Stimulated activated CD4-positive, alpha-beta T cell treated with anti-CD3 and anti-CD28 coated beads, Interleukin-2, amount 100 ng/mL, for 48 hours (primary cell): ENCODE data around the gene CSTF1.
"Not testable (repeated sequence)": the region's sequence is repeated elsewhere in the genome, so short reads cannot be mapped to it uniquely, and the experiment has no call there.

Experiments
- DNase-seq, 2 donors: peaks; one replicate each; pipeline ENCODE4 v3.0.0-alpha.2; 2020

Gene CSTF1

GRCh38 chr20:56411287-56411686 is 18.8 kb downstream of the CSTF1 start:
- not testable (repeated sequence) for DNase-seq

DNA sequence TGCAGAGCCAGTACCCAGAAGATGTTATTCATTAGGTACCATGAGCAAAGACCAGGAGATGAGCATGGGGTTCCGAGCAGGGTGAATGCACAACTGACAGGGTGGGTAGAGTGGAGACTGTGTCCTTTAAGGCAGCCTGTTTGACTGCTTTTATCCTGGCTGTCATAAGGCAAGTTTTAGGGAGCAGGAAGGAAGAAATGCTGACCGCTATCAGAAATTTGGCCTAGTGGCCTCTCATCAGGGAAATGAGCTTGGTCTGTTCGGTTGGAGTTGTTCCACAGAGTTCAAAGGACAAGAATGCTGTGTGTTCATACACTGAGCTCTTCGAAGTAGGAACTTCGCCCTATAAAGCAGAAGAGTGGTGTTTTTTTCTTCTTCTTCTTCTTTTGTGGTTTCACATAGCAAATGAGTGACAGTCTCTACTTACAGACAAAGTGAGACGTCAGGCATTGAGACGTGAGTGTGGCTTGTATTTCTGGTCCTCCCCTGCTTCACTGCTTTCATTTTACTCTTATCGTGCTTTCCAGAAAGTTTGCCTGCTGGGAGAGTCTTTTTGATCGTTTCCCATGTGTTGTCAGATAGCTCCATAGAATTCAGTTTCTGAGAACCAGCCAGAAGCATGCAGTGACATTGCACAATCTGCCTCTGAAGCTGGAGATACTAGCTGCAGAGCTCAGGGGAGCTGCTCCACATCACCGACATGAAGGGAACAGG is 19.5 kb downstream of the CSTF1 start, which contains the start of gene CASS4:
CASS4 (plus strand) TSS at position 502 of the 714 bp plus-strand sequence; CDS start at position 701, 199 bp downstream.
- no peak for DNase-seq

- DNase-seq = no peak
These were observed 20.0 kb downstream of the CSTF1 start for GRCh38 chr20:56412473-56412790.

DNA sequence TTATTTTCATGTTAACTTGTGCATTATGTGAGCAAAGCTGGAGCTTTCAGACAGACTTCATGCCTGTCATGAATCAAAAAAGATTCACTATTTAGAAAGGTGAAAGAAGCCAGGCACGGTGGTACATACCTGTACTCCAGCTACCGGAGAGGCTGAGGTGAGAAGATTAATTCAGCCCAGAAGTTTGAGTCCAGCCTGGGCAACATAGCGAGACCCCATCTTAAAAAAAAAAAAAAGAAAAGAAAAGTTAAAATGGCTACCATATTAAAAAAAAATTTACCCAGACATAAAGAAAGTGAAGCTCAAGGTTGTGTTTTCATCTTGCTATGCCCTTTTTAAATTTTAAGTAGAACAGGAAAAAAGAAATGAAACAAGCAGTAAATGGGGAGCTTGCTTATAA is 20.5 kb downstream of the CSTF1 start:
- no peak for DNase-seq

- DNase-seq = peak in 1 of 2 donors; percentile 51
These were observed 22.7 kb downstream of the CSTF1 start for GRCh38 chr20:56414842-56415765.

DNA sequence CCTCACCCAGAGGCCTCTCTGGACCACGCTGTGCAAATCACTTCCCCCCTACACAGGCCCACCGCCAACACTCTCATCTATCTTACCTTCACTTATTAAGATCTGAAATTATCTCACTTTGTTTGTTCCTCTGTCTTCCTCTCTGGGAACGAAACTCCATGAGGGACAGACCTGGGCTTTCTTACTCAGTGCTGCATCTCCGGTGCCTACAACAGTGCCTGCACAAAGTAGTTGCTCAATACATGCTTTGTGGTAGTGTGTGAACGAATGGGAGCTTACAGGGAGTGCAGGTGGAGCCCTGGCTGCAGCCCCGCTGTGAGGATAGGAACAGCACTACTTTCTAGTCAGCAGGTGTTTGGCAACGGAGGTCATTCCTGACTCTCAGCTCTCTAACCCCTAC is 25.0 kb downstream of the CSTF1 start:
- no peak for DNase-seq

DNA sequence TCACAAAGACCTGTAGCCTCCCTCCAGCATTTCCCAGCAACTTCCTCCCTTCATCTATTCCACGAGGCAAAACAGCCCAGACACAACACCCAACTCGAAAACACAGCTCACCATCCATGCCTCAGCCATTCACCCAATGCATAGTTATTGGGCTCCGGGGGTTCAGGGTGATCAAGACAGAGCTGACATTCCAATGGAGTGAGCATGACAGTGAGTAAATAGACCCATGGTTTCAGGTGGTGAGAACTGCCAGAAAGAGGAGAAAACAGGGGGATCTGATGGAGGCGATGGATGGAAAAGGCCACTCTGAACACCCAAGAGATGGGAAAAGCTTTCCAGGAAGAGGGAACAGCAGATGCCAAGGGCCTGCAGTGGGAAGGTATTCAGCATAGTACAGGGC is 25.5 kb downstream of the CSTF1 start:
- DNase-seq = no peak

DNA sequence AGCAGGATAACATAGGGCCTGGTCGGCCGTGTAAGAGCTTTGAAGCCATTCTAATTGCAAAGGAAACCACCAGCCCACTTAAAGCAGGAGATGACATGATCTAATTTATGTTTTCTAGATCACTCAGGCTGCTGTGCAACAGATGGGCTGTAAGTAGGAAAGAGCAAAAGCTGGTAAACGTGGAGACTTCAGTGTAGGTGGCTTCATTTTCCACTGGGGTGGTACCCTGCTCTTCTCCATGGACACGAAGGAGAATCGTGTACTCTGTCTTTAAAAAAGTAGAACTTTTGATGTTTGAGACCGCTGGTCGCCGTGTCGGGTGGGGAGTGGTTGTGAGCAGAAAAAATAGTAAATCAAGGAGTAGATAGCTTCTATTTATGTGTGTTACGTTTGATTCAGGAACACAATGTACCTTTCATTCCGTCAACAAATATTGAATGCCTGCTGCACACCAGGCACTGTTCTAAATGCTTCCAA is 26.0 kb downstream of the CSTF1 start:
- DNase-seq = no peak

GRCh38 chr20:56420028-56420427 is 27.6 kb downstream of the CSTF1 start:
- no peak for DNase-seq

DNA sequence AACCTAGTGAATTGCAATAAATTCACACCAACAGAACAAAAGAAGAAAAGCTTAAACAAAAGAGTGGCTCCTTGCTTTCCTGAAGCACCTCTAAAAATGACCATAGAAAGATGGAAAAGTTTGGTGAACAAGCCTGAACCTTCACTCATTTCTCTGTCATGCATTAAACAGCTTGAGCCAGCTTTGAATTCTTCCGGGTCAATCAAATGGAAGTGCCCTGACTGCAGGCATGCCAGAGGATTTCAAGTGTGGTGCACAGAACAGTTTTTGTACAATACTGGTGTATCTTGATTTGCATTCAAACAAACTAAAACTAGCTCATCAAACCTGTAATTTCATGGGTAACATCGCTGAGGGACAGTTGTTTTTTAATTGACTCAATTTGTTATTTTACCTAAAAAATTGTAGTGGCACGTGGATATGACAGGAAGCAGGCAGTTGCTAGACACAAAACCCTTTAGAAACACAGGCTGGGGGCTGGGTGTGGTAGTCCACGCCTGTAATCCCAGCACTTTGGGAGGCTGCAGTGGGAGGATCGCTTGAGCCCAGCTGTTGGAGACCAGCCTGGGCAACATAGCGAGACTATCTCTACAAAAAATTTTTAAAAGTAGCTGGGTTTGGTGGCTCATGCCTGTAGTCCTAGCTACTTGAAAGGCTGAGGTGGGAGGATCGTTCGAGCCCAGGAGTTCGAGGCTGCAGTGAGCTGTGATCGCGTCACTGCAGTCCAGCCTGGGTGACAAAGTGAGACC is 28.7 kb downstream of the CSTF1 start:
- DNase-seq = no peak

DNA sequence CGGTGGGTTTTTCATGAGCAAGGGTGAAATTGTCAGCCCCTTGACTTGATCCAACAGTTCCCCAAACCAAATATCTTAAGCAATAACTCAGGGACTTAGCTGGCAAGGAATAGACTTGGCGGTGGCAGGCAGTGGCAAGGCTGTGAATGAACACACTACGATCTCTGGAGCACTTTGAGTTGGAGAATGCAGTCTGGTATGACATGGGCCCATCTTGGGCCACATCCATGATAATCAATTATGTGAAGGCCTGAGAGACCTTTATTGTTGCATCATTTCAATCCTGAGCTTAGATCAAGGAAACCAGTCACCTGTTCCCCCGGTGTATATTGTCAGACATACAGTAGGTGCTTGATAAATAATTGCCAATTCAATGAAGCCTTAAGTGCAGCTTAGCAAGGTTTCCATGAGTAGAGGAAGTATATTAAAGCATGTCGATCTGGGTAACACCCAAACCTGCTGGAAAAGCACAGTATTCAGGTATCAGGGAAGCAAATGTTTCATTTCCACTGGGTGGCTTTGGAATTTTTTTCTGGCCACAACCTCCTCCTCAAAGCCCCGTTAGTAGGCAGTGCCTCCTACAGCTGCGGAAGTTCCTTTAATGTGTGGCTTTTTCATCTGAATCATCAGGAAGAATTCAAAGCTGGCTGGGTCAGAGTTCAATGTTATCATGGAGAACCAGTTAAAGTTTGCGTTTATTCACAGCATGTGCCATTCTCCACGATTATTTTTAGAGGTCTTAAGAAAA is 29.8 kb downstream of the CSTF1 start:
- DNase-seq = no peak

- no peak for DNase-seq
These were observed 30.4 kb downstream of the CSTF1 start for GRCh38 chr20:56422824-56423189.

GRCh38 chr20:56423211-56423610 is 30.8 kb downstream of the CSTF1 start:
- no peak for DNase-seq

DNA sequence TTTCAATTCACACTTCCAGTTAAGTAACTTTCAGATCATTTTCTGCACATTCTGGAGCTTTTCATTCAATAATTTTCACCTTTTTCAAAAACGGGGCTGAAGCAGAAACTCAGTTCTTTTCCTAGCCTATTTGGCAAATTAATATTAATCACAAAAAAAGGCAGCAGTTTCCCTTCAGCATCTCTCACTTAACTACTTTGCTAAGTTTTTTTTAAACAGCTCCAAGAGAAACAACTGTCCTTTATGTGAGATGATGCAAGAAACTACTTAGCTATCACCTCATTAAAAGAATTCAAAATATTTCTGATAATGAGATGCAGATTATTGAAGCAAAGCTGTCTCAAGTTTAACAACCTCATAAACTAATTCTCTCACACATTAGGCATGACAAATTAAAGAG is 31.4 kb downstream of the CSTF1 start:
- no peak for DNase-seq

- no peak for DNase-seq
These were observed 32.5 kb downstream of the CSTF1 start for GRCh38 chr20:56424931-56425330.

GRCh38 chr20:56426026-56426425 is 33.6 kb downstream of the CSTF1 start:
- DNase-seq = no peak

GRCh38 chr20:56426926-56427325 is 34.5 kb downstream of the CSTF1 start:
- DNase-seq = no peak

GRCh38 chr20:56427797-56428196 is 35.4 kb downstream of the CSTF1 start:
- no peak for DNase-seq

DNA sequence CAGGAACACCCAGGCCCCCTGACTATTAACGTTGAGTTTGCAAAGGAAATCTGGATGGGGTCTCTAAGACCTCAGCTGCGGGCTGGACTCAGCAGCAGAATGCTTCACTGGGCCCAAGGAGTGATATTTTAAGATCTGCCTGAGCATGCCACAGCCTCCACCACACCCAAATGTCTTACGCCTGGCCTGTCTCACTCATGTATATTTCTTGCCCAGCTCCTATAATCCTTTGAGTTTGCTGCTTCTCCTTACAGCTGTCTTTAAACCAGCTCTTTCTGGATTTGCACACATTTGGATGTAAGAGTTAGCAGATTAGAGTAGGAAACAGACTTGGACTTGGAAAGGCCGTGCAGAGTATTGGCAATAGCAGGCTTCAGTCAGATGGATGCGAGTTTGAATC is 36.0 kb downstream of the CSTF1 start:
- no peak for DNase-seq

- DNase-seq = no peak
These were observed 36.4 kb downstream of the CSTF1 start for GRCh38 chr20:56428881-56429280.

DNA sequence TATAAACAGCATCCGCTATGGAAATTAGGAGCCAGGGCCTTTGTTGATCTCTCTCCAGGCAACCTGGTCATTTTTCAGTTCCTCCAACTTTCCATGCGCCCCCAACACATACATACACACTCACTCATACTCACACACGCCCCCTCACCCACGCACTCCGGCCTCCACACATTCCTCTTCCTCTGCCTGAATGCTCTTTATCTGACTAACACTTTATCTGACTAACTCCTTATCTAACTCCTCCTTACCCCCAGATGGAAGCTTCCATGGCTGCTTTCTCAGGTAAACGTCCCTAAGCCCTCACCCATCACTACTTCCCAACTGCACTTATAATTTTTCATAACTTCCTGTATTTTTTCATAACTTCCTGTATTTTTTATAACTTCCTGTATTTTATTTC is 37.1 kb downstream of the CSTF1 start:
- no peak for DNase-seq

DNA sequence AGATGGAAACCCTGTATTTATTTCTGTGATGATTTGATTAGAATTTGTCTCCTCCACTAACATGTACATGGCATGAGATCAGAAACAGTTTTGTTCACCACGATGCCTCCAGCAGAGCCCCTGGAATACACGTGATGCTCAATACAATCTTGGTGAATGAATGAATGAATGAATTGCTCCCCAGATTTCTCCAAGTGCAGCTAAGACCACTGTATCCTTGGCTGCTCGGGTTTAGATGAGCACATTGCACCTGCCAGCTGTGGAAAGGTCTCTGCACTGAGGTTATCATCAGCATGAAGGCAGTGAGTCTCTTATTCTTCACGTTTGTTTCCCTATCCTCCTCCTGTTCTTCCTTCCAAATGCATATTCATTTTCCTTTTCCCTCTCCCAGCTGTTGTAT is 37.5 kb downstream of the CSTF1 start:
- DNase-seq = no peak

DNA sequence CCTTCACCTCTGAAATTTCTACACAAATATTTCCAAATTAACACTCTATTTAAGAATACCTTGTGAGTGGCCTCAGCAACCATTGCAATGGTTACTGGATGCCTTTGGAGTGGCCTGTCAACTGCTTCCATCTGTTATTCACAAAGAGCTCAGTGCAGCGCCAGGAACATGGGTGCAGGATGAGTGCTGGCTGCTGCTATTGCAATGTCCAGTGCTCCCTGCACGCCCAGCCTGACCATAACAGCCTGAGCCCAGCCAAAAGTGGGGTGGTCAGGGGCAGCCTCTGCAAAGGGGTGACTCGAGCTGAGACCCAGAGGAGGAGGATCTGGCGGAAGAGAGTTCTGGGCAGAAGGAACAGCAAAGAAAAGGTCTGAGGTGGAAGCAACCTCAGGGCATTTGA is 38.0 kb downstream of the CSTF1 start:
- no peak for DNase-seq
